Fibroblast of mammary gland (primary cell): ENCODE data around the gene AOPEP.
A peak's percentile ranks its signal among the peaks of the same experiment; 100 is the strongest.

ENCODE experiments used
- DNase-seq: peaks from one replicate; pipeline ENCODE4 v3.0.0-alpha.2; 2010; ENCODE audit warnings: low read depth
- H3K4me3 ChIP-seq: 2 replicates; pipeline ENCODE4 v1.5.1; 2011; ENCODE audit warnings: low read depth, mild to moderate bottlenecking, low read length, moderate library complexity; ENCODE audit not compliant: control insufficient read depth
- TF ChIP-seq, protein P1 (sequence below): conservative IDR thresholded peaks from 2 replicates; pipeline ENCODE4 v1.5.1; 2011; ENCODE audit warnings: low read depth, low read length, inconsistent platforms; ENCODE audit not compliant: control insufficient read depth, insufficient read depth

Gene AOPEP

DNA sequence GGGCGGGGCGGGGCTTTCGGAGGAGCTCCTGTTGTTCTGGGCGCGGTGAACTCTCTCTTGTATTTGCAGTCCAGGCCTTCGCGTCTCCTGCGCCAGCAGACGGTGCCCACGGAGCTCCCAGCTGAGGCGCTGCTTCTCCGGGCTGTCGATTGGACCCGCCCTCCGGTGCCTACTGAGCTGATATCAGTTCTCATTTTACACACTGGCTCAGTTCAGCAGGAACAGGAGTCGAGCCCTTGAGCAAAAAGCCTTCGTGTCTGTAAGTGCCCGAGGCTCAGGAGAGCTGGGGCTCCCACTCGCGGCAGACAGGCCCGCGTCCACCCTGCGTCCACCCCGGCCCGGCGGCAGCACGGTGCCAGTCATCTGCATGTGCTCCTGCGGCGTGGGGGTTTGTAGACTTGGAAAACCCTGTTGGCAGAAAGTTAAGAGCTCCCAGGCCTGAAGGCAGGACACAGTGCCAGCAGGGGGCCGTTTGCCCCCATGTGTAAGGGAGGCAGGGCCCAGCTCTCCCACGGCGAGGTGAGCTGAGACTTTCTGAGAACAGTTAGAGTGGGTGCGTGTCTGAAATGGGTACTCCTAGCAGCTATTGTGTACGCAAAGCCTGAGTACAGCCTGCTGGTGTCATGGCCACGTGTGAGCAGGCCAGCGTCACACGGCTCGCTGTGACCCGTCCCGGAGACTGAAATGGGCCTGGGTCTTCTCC, 359.5 kb downstream of the AOPEP start:
- no peak overlapping the region for H3K4me3 ChIP-seq
- TF ChIP-seq, protein P1, sequence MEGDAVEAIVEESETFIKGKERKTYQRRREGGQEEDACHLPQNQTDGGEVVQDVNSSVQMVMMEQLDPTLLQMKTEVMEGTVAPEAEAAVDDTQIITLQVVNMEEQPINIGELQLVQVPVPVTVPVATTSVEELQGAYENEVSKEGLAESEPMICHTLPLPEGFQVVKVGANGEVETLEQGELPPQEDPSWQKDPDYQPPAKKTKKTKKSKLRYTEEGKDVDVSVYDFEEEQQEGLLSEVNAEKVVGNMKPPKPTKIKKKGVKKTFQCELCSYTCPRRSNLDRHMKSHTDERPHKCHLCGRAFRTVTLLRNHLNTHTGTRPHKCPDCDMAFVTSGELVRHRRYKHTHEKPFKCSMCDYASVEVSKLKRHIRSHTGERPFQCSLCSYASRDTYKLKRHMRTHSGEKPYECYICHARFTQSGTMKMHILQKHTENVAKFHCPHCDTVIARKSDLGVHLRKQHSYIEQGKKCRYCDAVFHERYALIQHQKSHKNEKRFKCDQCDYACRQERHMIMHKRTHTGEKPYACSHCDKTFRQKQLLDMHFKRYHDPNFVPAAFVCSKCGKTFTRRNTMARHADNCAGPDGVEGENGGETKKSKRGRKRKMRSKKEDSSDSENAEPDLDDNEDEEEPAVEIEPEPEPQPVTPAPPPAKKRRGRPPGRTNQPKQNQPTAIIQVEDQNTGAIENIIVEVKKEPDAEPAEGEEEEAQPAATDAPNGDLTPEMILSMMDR = no peak
- DNase-seq = no peak

DNA sequence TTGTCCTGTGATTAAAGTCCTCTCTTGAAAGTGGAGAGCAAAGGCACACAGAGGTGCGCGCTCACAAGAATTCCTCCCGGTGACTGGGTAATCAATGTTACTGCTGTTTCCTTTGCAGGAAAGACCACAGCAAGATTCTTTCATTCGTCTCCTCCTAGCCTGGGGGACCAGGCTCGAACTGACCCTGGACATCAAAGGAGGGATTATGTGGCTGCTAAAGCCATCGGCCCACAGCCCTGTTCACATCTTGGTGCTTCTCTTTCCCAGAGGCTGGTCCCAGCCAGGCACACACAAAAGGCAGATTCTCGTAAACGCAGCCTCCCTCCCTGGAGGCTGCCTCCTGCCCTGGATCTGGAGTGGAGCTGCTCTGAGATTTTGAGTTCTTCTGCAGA, 360.1 kb downstream of the AOPEP start:
- TF ChIP-seq, protein P1 = no peak
- no peak for DNase-seq
- H3K4me3 ChIP-seq = no peak overlapping the region

DNA sequence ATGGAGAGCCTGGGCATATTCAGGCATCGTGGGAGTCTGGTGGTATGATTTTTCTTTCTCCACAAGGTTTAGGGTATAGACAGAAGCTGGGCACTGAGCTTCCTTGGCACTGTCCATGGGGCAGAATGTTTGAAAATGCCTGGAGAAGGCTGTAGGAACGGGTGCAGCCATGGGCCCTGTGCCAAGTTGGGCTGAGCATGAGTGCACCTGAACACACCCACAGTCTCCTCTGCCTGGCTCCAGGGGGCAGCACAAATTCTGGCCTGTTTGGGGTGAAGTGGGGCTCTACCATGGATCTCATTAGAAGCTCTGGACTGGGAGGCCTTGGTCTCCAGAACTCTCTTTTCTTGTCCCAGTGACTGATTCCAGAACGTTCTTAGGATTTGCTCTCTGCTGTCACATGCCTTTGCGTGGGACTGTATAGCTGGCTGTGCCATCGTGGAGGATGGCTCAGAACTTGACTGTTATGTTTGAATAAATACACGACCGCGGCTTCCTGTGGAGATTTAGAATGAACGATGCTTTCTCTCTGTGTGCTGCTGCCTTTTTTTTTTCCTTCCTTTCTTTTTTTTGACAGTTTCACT, 361.3 kb downstream of the AOPEP start:
- no peak for DNase-seq
- H3K4me3 ChIP-seq = no peak overlapping the region

DNA sequence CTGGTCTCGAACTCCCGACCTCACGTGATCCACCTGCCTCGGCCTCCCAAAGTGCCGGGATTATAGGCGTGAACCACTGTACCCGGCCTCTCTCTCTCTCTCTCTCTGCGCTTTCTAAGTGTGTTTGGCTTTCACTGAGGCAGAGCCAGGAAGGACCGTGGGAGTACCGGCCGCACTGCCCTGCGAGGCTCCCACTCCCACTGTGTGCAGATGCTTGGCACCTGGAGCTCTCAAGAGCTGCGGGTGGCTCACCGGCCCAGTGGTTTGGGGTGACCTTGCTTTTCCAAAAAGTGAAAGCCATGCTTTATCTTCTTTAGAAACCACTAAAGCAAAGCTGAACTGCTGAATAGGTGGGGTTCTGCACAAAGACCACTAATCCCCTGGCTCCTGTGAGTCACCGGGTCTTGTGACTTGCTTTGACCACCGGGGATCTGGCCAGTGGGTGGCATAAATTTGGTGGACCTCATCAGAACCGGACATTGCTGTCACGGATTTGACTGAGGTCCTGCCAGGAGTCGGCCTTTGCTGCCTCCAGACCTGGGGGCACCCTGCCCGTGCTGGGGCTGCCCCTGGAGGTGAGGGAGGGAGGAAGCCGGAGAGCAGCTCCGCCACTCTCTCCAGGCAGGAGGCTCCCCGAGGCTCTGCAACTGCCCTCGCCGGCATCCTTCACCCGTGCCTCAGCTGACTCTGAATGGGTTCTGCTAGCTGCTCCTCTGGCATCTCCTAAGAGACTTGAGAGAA, 362.1 kb downstream of the AOPEP start:
- peak; percentile 35 for DNase-seq
- H3K4me3 ChIP-seq = no peak overlapping the region
- TF ChIP-seq, protein P1 = no peak

More for the DNA sequence above, 361.3 kb downstream of the AOPEP start:
- TF ChIP-seq, protein P1 = peak; percentile 9

DNA sequence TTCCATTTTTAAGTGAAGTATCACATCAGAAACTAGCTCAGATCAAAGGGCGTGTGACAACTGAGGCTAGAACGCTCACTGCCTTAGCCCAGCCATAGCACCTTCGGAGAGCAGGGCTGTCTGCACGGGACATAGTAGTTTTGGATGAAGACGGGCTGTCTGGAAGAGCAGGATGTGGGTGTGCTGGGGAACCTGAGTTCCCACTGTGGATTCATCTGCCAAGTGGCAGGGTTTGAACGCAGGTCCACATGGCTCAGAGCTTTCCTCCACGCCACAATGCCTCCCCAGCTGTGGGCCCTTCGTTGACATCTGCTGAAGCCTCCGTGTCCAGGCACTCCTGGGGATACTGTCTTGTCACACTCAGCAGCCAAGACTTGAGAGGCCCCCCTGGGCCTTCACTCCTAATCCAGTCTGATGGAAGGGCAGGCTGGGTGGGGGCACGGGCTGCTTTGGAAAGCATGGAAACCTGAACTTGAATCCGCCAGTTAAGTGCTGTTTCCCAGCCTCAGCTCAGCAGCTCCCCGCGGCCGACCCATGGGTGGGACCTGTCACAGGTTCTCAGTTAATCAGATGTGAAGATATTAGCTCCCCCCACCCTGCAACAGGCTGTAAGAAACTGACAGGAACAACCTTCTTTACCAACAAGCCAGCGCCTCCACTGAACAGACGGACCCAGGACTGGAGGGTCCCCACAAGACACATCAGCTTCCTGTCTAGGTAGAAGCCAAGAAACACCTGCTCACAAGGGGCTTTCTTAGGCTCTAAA, 362.9 kb downstream of the AOPEP start:
- DNase-seq = no peak
- TF ChIP-seq, protein P1 = no peak
- no peak overlapping the region for H3K4me3 ChIP-seq

DNA sequence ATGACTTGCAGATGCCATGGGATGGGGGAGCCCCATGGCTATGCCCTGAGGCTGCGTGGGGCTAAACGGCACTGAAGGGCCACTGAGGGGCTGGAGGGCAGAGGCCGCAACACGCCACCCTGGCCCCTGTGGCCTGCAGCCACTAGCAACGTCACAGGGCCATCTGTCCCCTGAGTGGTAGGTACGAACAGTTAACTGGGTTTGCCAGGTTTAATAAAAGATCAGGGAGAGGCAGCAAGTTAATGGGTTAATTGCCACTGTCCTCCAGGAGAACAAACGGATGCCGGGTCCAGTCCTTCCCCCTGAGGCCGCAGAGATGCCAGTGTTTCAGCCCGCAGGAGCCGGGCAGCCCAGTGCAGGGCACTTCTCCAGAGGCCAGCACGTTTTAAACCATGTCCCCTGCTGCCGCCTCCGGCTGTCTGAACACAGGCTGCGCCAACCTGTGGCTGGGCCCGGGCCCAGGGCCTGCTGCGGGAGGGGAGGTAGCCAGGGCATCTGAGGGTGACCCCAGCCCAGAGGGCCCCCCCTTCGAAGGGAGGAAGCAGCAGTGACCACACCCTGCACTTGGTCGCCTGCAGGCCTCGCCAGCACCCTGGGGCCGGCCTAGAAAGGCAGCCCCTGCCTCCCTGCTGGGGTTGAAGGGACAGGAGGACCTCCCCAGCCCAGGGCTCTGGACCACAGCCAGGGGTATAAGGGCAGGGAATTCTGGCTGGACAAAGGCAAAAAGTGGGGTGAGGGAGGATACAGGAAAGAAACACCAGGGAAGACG, 363.7 kb downstream of the AOPEP start:
- H3K4me3 ChIP-seq = no peak overlapping the region
- DNase-seq = no peak
- TF ChIP-seq, protein P1 = no peak
